K562 (cell line): ENCODE data around the gene STK11. TPM values are rescaled to one million over a fixed set of nuclear protein-coding genes. Genes with fewer than 3 reads are reported as not detected.

Source experiments
- CXXC5 ChIP-seq: fragments of 250-450 bp; sonication (Bioruptor Pico); IDR thresholded peaks from 2 replicates; pipeline ENCODE4 v1.8.0; 2022; ENCODE audit warnings: inconsistent platforms, mild to moderate bottlenecking, moderate library complexity
- GABPA ChIP-seq: fragments of 200-800 bp; sonication (Bioruptor generic); conservative IDR thresholded peaks from 2 replicates; pipeline ENCODE4 v1.6.1; 2016; ENCODE audit warnings: low read depth, missing genetic modification characterization, missing compliant biosample characterization
- HDAC1 ChIP-seq, 2 experiments: fragments of 450-650 bp; IDR thresholded peaks; 2 replicates each; pipeline ENCODE4 v1.6.1; 2016 to 2017; ENCODE audit warnings: inconsistent platforms in 1 of 2, mild to moderate bottlenecking in 1 of 2, moderate library complexity in 1 of 2
- HDGF ChIP-seq: fragments of 450-650 bp; IDR thresholded peaks from 2 replicates; pipeline ENCODE4 v1.6.1; 2016
- HIVEP1 ChIP-seq: fragments of 250-450 bp; sonication (Bioruptor Pico); IDR thresholded peaks from 2 replicates; pipeline ENCODE4 v1.4.0; 2020; ENCODE audit warnings: mild to moderate bottlenecking
- HMGN3 ChIP-seq: IDR thresholded peaks from 2 replicates; pipeline ENCODE4 v1.6.1; 2011; ENCODE audit warnings: borderline replicate concordance, low read depth, mild to moderate bottlenecking, mixed read lengths, low read length; ENCODE audit not compliant: insufficient read length; ENCODE audit errors: extremely low read depth
- HNRNPUL1 ChIP-seq: fragments of 200-400 bp; formaldehyde crosslinking; IDR thresholded peaks from 2 replicates; pipeline ENCODE4 v1.6.1; 2017; ENCODE audit warnings: low read length
- MLLT1 ChIP-seq, 2 experiments: fragments of 450-650 bp; IDR thresholded peaks; 2 replicates each; pipeline ENCODE4 v1.6.1; 2016
- MTA2 ChIP-seq: fragments of 450-650 bp; IDR thresholded peaks from 2 replicates; pipeline ENCODE4 v1.6.1; 2016; ENCODE audit warnings: low read depth
- PHF21A ChIP-seq: fragments of 450-650 bp; IDR thresholded peaks from 2 replicates; pipeline ENCODE4 v1.6.1; 2017; ENCODE audit warnings: low read depth, borderline replicate concordance
- POLR2G ChIP-seq: fragments of 200-400 bp; formaldehyde crosslinking; IDR thresholded peaks from 2 replicates; pipeline ENCODE4 v1.6.1; 2017; ENCODE audit warnings: low read depth, mild to moderate bottlenecking, antibody characterized with exemption, low read length, moderate library complexity
- SAFB2 ChIP-seq: fragments of 200-400 bp; formaldehyde crosslinking; IDR thresholded peaks from 2 replicates; pipeline ENCODE4 v1.6.1; 2018; ENCODE audit warnings: borderline replicate concordance, low read length, low read depth, moderate library complexity; ENCODE audit not compliant: severe bottlenecking
- SIX5 ChIP-seq, 2 experiments: IDR thresholded peaks; 2 replicates each; pipeline ENCODE4 v1.6.1; 2011; ENCODE audit warnings: low read length in 2 of 2, borderline replicate concordance in 1 of 2, low read depth in 1 of 2, mild to moderate bottlenecking in 1 of 2, moderate library complexity in 1 of 2; ENCODE audit not compliant: insufficient read depth in 1 of 2
- SMAD2 ChIP-seq: fragments of 150-350 bp; IDR thresholded peaks from 2 replicates; pipeline ENCODE4 v1.6.1; 2014; ENCODE audit warnings: low read depth, mild to moderate bottlenecking, low read length
- SNRNP70 ChIP-seq: fragments of 200-400 bp; formaldehyde crosslinking; optimal IDR thresholded peaks from 2 replicates; pipeline ENCODE3; 2017; ENCODE audit warnings: low read depth, low read length
- SP1 ChIP-seq: sonication (generic); formaldehyde crosslinking; IDR thresholded peaks from 2 replicates; pipeline ENCODE4 v1.8.1; 2022; ENCODE audit warnings: mild to moderate bottlenecking, missing genetic modification reagents
- ZBTB11 ChIP-seq, 3 experiments: fragments of 200-800 bp in 1 of 3; fragments of 250-450 bp in 1 of 3; fragments of 450-650 bp in 1 of 3; sonication (Bioruptor Pico) in 1 of 3; sonication (Bioruptor generic) in 1 of 3; formaldehyde crosslinking in 1 of 3; IDR thresholded peaks; 2 replicates each; pipeline versions ENCODE4 v1.6.1 to v1.8.0; 2016 to 2022; ENCODE audit warnings: mild to moderate bottlenecking in 2 of 3, missing genetic modification characterization in 2 of 3, missing compliant biosample characterization in 1 of 3, moderate library complexity in 1 of 3
- ZBTB7A ChIP-seq: IDR thresholded peaks from 2 replicates; pipeline ENCODE4 v1.6.1; 2011; ENCODE audit warnings: low read depth, mild to moderate bottlenecking, low read length, moderate library complexity, borderline replicate concordance; ENCODE audit not compliant: control insufficient read depth
- ZKSCAN1 ChIP-seq: fragments of 150-350 bp; IDR thresholded peaks from 2 replicates; pipeline ENCODE4 v1.6.1; 2016; ENCODE audit warnings: low read depth, low read length
- polyA plus RNA-seq, 8 experiments: library from polyadenylated mRNA; depleted of rRNA in 4 of 8; stranded (reverse) in 5 of 8; unstranded in 3 of 8; fragments of >200 nt; fragmentation: Nextera tagmentation in 2 of 8; fragmentation: Illumina TruSeq in 1 of 8; extraction: Ambion mirVana in 2 of 8; extraction: Trizol in 1 of 8; gene quantifications; 2 replicates each; pipeline versions ENCODE4 v1.2.1 to v1.2.3, GENCODE V29; 2011 to 2014; ENCODE audit warnings: inconsistent platforms in 1 of 8, missing spikeins in 1 of 8
- total RNA-seq, 7 experiments: library from RNA; depleted of rRNA in 6 of 7; stranded (reverse); fragments of >200 nt in 6 of 7; fragmentation: Illumina TruSeq in 2 of 7; extraction: Trizol in 2 of 7; gene quantifications; 2 replicates each; pipeline versions ENCODE4 v1.2.1 to v1.2.3, GENCODE V29; 2011 to 2021; ENCODE audit warnings: low replicate concordance in 1 of 7
- TF ChIP-seq, protein P1 (sequence below): fragments of 250-450 bp; sonication (Bioruptor Pico); IDR thresholded peaks from 2 replicates; pipeline ENCODE4 v1.5.1; 2021; ENCODE audit warnings: mild to moderate bottlenecking

The STK11 gene
- total and polyA plus RNA-seq, 9 of the 15 experiments (the other 6 are each of a cell fraction or from before 2014, with no cell fraction given), result 0.15 to 96.5 (median 31.7) TPM

DNA sequence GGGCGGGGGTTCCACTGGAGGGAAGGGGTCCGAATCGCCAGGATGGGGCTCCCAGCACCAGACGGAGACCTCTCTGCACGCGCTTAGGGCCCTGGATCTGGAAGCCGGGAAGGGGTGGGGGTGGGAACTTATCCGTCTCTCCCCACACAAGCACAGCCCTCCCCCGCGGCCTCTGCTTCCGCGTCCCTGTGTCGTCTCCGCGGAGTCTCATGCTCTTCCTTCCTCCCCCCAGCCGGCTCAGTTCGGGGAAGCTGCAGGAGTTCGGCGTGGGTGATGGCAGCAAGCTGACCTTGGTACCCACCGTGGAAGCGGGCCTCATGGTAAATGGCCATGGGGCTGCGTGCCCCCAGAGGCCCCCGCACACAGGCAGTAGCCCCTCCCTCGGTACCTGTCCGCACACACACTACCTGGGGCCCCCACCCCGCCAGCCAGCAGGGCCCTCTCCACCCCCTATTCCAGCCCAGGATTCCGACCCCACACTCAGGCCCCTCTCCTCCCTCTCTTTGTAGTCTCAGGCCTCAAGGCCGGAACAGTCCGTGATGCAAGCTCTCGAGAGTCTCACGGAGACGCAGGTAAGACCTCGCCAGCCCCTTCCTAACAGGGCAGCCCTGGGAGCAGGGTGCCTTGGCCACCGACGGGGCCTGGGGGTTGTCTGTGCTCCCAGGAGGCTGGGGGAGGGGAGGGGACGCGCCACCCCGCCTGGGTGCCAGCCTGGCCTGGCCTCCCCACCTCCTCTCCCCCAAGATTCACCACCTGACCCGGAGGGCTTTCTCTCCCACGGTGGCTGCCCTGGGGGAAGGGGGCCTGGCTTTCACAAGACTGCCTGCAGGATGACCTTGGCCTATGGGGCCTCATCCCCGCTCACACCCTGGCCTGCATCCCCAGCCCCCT is 46.0 kb downstream of the STK11 start (continued):
- TF ChIP-seq SNRNP70 (no peak), ZBTB11 (CRISPR knock-in tag; IDR thresholded peaks at IDR 0.05) (peak in 1 of 3 experiments; percentile 73; a peak in 1 of 6 replicates), ZBTB7A (no peak), HDGF (no peak), MLLT1 (IDR thresholded peaks at IDR 0.05) (no peak), PHF21A (no peak), MTA2 (no peak), ZKSCAN1 (no peak), SP1 (peak; percentile 49), CXXC5 (peak; percentile 56), HDAC1 (IDR thresholded peaks at IDR 0.05) (peak in 1 of 2 experiments; percentile 56; a peak in 1 of 4 replicates), GABPA (tag) (peak; percentile 8; the same call in 1 of the 2 replicates), HIVEP1 (0 out of 2 replicates have a peak, but pooled peaks have one; percentile 55), SMAD2 (no peak), SIX5 (IDR thresholded peaks at IDR 0.05; ENCODE audit: borderline replicate concordance in 1 of 2, insufficient read depth in 1 of 2, low read depth in 1 of 2, low read length in 2 of 2) (no peak), POLR2G (peak; percentile 74), HNRNPUL1 (no peak), SAFB2 (no peak), HMGN3 (peak; percentile 41)
- TF ChIP-seq, protein P1, sequence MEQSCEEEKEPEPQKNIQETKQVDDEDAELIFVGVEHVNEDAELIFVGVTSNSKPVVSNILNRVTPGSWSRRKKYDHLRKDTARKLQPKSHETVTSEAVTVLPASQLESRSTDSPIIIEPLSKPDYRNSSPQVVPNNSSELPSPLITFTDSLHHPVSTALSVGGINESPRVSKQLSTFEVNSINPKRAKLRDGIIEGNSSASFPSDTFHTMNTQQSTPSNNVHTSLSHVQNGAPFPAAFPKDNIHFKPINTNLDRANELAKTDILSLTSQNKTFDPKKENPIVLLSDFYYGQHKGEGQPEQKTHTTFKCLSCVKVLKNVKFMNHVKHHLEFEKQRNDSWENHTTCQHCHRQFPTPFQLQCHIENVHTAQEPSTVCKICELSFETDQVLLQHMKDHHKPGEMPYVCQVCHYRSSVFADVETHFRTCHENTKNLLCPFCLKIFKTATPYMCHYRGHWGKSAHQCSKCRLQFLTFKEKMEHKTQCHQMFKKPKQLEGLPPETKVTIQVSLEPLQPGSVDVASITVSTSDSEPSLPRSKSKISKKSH (CRISPR knock-in tag), result no peak
